Mucosa of descending colon (tissue), 3 donors: ENCODE measurements around the gene COL23A1. TPM values are rescaled to one million over a fixed set of nuclear protein-coding genes. Genes with fewer than 3 reads are reported as not detected.

Experiments used
- ATAC-seq: fragments of 200-7000 bp; cut with Tn5 transposase; one replicate; pipeline ENCODE4 v1.9.1; 2020; ENCODE audit warnings: mild to moderate bottlenecking, moderate library complexity
- DNase-seq, 3 donors: peaks; one replicate each; pipeline ENCODE4 v3.0.0-alpha.2; 2020
- H3K36me3 ChIP-seq: fragments of 200-600 bp; one replicate; pipeline ENCODE4 v1.8.0; 2021; ENCODE audit warnings: low read depth, mild to moderate bottlenecking
- H3K4me1 ChIP-seq: fragments of 200-600 bp; one replicate; pipeline ENCODE4 v1.8.0; 2021; ENCODE audit warnings: low read depth, mild to moderate bottlenecking
- H3K4me3 ChIP-seq: fragments of 200-600 bp; one replicate; pipeline ENCODE4 v1.8.0; 2021; ENCODE audit warnings: mild to moderate bottlenecking
- H3K9me3 ChIP-seq: fragments of 200-600 bp; one replicate; pipeline ENCODE4 v1.8.0; 2021; ENCODE audit warnings: mild to moderate bottlenecking
- CTCF ChIP-seq: fragments of 200-600 bp; IDR thresholded peaks from one replicate; pipeline ENCODE4 v1.8.0; 2022; ENCODE audit warnings: antibody characterized with exemption, mild to moderate bottlenecking
- intact Hi-C, 2 donors: fragments of 100-400 bp; cut with DNase I in 1 of 2; cut with micrococcal nuclease in 1 of 2; formaldehyde crosslinking; loops; one replicate each; pipeline versions ENCODE4 v1.11.0 to v1.11.1; 2022; cut with DNase I, micrococcal nuclease
- total RNA-seq, 3 donors: library from RNA; stranded (reverse); fragmentation: NEBNext Ultra II Directional in 2 of 3; extraction: Animal tissue kit (Norgen Biotek cat#: 25700) in 2 of 3; gene quantifications; one replicate each; pipeline versions ENCODE4 v1.2.1 to v1.2.4, GENCODE V29; 2021 to 2023
- donor health status: DM: no; HTN: no; CAD: no; lungs with moderate emphysema.
- donor health status: DM: no; HTN: no; CAD: no.
- donor health status: DM: no; HTN: yes; CAD: no.

Gene COL23A1
- total RNA-seq, 3 donors from 2014 or later = 0.17 to 2.7 (median 0.43) TPM

GRCh38 chr5:178246624-178247279 lies 343.4 kb downstream of the COL23A1 start:
- intact Hi-C loops = no loop called here
- ATAC-seq (peak; percentile 19), DNase-seq (peak in 1 of 3 donors; percentile 16)
- Histone ChIP-seq H3K9me3 (no peaks in the 10 kb centered on the region), H3K36me3 (no peaks in the 10 kb centered on the region), H3K4me1 (no peaks in the 10 kb centered on the region), H3K4me3 (no peak overlapping the region)
- no peak for TF ChIP-seq CTCF

GRCh38 chr5:178245389-178245788 lies 344.8 kb downstream of the COL23A1 start:
- H3K36me3 ChIP-seq = no peaks in the 10 kb centered on the region

GRCh38 chr5:178244576-178244975 lies 345.6 kb downstream of the COL23A1 start:
- Histone ChIP-seq H3K36me3 (no peaks in the 10 kb centered on the region), H3K9me3 (no peaks in the 10 kb centered on the region), H3K4me3 (no peak overlapping the region), H3K4me1 (no peaks in the 10 kb centered on the region)
- no peak for TF ChIP-seq CTCF
- intact Hi-C loops = no loop called here
- ATAC-seq = no peak
- DNase-seq = no peak

More at GRCh38 chr5:178245389-178245788, 344.8 kb downstream of the COL23A1 start:
- ATAC-seq (no peak), DNase-seq (no peak)
- TF ChIP-seq CTCF = no peak
- H3K9me3 ChIP-seq = no peaks in the 10 kb centered on the region
- intact Hi-C loops = no loop called here
- H3K4me1 ChIP-seq = no peaks in the 10 kb centered on the region
- H3K4me3 ChIP-seq = no peak overlapping the region

- TF ChIP-seq CTCF = no peak
- Histone ChIP-seq H3K9me3 (no peaks in the 10 kb centered on the region), H3K36me3 (no peaks in the 10 kb centered on the region), H3K4me3 (no peak overlapping the region), H3K4me1 (peaks cover 13% of the 10 kb centered on the region)
- DNase-seq (peak in 2 of 3 donors; percentile 20 to 32), ATAC-seq (no peak)
- intact Hi-C loops = no loop called here
Observed at GRCh38 chr5:178242416-178242815, 347.8 kb downstream of the COL23A1 start.

GRCh38 chr5:178241688-178242231 lies 348.4 kb downstream of the COL23A1 start:
- TF ChIP-seq CTCF = no peak
- intact Hi-C loops = no loop called here
- H3K36me3 ChIP-seq = no peaks in the 10 kb centered on the region
- no peak overlapping the region for H3K4me3 ChIP-seq
- H3K9me3 ChIP-seq = no peaks in the 10 kb centered on the region
- ATAC-seq (no peak), DNase-seq (peak in 1 of 3 donors; percentile 32)
- H3K4me1 ChIP-seq = peaks cover 19% of the 10 kb centered on the region
